ENCODE measurements around the gene HOXD13.
A peak's percentile ranks its signal among the peaks of the same experiment; 100 is the strongest.

The HOXD13 gene

DNA sequence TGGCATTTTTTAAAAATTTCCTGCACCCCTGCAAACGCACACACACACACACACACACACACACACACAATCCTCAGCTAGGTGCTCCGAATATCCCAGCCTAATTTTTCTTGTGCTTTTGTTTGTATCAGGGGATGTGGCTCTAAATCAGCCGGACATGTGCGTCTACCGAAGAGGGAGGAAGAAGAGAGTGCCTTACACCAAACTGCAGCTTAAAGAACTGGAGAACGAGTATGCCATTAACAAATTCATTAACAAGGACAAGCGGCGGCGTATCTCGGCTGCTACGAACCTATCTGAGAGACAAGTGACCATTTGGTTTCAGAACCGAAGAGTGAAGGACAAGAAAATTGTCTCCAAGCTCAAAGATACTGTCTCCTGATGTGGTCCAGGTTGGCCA lies 1.8 kb downstream of the HOXD13 start:
- Histone ChIP-seq H3K27ac (ENCODE audit: low read depth, low read length) (no peak overlapping the region), H3K4me1 (ENCODE audit: control insufficient read depth, low read length) (peaks cover 11% of the 10 kb centered on the region), H3K9me3 (ENCODE audit: control insufficient read depth, insufficient read depth, low read length) (no peaks in the 10 kb centered on the region), H3F3A (ENCODE audit: control insufficient read depth, insufficient read depth) (no peaks in the 10 kb centered on the region), H3K4me3 (ENCODE audit: low read length) (no peak overlapping the region), H3K4me2 (ENCODE audit: low read length) (no peak overlapping the region), H3K36me3 (ENCODE audit: control insufficient read depth, low read length) (no peaks in the 10 kb centered on the region), H3K9me2 (replicated peaks; ENCODE audit: control insufficient read depth, low read length) (no peaks in the 10 kb centered on the region), H4K20me1 (ENCODE audit: control insufficient read depth, insufficient read depth, low read depth, low read length) (no peaks in the 10 kb centered on the region), H3K27me3 (ENCODE audit: control insufficient read depth, low read length) (peaks cover 45% of the 10 kb centered on the region), H3K79me2 (ENCODE audit: control insufficient read depth, low read length) (no peaks in the 10 kb centered on the region)
- no peak for TF ChIP-seq EZH2phosphoT487 (IDR thresholded peaks at IDR 0.05; ENCODE audit: borderline replicate concordance, low read length)
- TF ChIP-seq, protein P1, sequence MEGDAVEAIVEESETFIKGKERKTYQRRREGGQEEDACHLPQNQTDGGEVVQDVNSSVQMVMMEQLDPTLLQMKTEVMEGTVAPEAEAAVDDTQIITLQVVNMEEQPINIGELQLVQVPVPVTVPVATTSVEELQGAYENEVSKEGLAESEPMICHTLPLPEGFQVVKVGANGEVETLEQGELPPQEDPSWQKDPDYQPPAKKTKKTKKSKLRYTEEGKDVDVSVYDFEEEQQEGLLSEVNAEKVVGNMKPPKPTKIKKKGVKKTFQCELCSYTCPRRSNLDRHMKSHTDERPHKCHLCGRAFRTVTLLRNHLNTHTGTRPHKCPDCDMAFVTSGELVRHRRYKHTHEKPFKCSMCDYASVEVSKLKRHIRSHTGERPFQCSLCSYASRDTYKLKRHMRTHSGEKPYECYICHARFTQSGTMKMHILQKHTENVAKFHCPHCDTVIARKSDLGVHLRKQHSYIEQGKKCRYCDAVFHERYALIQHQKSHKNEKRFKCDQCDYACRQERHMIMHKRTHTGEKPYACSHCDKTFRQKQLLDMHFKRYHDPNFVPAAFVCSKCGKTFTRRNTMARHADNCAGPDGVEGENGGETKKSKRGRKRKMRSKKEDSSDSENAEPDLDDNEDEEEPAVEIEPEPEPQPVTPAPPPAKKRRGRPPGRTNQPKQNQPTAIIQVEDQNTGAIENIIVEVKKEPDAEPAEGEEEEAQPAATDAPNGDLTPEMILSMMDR (IDR thresholded peaks at IDR 0.05; ENCODE audit: low read depth, low read length, poor library complexity, severe bottlenecking) = no peak

DNA sequence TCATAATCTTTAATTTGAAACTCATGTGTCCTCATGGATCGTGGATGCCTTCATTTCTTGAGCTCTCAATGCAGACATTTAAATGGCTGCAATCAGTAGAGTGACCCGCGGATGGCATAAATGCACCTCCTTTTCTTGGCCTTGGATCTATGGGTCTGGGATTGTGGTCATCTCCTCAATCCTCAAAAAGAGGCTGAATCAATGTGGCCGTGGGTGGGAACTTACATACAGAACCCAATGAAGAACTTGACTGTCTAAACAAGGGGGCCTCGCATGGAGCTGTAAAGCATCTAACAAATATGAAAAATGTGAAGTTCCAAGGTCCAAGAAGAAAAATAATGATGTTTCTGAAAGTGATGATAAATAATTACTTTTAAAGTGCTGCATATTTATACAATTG lies 2.9 kb downstream of the HOXD13 start:
- H3K79me2 ChIP-seq (ENCODE audit: control insufficient read depth, low read length) = no peaks in the 10 kb centered on the region
- no peaks in the 10 kb centered on the region for H3K9me2 ChIP-seq (replicated peaks; ENCODE audit: control insufficient read depth, low read length)
- no peak overlapping the region for H3K4me3 ChIP-seq (ENCODE audit: low read length)
- H4K20me1 ChIP-seq (ENCODE audit: control insufficient read depth, insufficient read depth, low read depth, low read length) = no peaks in the 10 kb centered on the region
- H3K36me3 ChIP-seq (ENCODE audit: control insufficient read depth, low read length) = no peaks in the 10 kb centered on the region
- no peaks in the 10 kb centered on the region for H3K9me3 ChIP-seq (ENCODE audit: control insufficient read depth, insufficient read depth, low read length)
- H3K4me2 ChIP-seq (ENCODE audit: low read length) = no peak overlapping the region
- H3F3A ChIP-seq (ENCODE audit: control insufficient read depth, insufficient read depth) = no peaks in the 10 kb centered on the region
- no peak overlapping the region for H3K27ac ChIP-seq (ENCODE audit: low read depth, low read length)
- H3K4me1 ChIP-seq (ENCODE audit: control insufficient read depth, low read length) = peaks cover 11% of the 10 kb centered on the region
- peaks cover 36% of the 10 kb centered on the region for H3K27me3 ChIP-seq (ENCODE audit: control insufficient read depth, low read length)
- TF ChIP-seq, protein P1 (IDR thresholded peaks at IDR 0.05; ENCODE audit: low read depth, low read length, poor library complexity, severe bottlenecking) = no peak
- no peak for TF ChIP-seq EZH2phosphoT487 (IDR thresholded peaks at IDR 0.05; ENCODE audit: borderline replicate concordance, low read length)

DNA sequence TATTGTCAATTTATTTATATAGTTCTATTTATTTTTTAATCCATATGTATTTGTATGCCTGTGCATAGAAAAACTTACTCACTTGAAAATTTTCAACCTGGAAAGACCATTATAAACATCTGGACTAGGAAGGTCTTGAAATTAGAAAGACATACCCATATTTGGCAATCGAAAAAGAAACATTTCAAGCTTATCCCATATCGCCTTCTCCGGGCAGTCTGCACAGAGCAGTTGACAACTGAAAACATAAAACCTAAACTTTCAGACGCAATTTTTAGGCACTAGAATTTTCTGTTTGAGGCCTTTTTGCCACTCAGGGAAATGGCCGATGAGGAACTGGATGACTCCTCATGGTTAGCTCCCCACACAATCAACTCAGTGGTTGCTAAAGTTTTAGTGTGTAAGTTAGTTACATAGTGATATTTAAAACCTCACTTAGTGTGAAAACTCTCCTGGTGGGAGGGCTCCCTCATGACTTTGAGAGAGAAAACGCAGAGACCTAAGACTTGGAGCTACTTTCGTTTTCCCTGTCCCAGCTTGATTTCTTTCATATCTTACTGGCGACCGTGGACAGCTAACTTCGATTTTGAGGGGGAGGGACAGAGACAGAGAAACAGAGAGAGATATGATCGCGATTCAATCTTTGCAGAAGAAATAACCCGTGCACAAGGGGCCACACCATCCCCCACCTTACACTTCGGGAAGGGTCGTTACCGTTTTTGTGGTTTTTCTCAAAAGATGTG lies 3.9 kb downstream of the HOXD13 start:
- no peaks in the 10 kb centered on the region for H3K9me2 ChIP-seq (replicated peaks; ENCODE audit: control insufficient read depth, low read length)
- no peaks in the 10 kb centered on the region for H3F3A ChIP-seq (ENCODE audit: control insufficient read depth, insufficient read depth)
- peaks cover 11% of the 10 kb centered on the region for H3K4me1 ChIP-seq (ENCODE audit: control insufficient read depth, low read length)
- no peak overlapping the region for H3K27ac ChIP-seq (ENCODE audit: low read depth, low read length)
- no peaks in the 10 kb centered on the region for H3K36me3 ChIP-seq (ENCODE audit: control insufficient read depth, low read length)
- peak overlapping the region; percentile 55 for H3K4me3 ChIP-seq (ENCODE audit: low read length)
- peaks cover 31% of the 10 kb centered on the region for H3K27me3 ChIP-seq (ENCODE audit: control insufficient read depth, low read length)
- no peaks in the 10 kb centered on the region for H4K20me1 ChIP-seq (ENCODE audit: control insufficient read depth, insufficient read depth, low read depth, low read length)
- no peaks in the 10 kb centered on the region for H3K9me3 ChIP-seq (ENCODE audit: control insufficient read depth, insufficient read depth, low read length)
- TF ChIP-seq, protein P1 (IDR thresholded peaks at IDR 0.05; ENCODE audit: low read depth, low read length, poor library complexity, severe bottlenecking) = no peak
- TF ChIP-seq EZH2phosphoT487 (IDR thresholded peaks at IDR 0.05; ENCODE audit: borderline replicate concordance, low read length) = no peak
- no peaks in the 10 kb centered on the region for H3K79me2 ChIP-seq (ENCODE audit: control insufficient read depth, low read length)
- peak overlapping the region; percentile 60 for H3K4me2 ChIP-seq (ENCODE audit: low read length)
